ENCODE results near the gene FBXO30. TPM values are rescaled to one million over a fixed set of nuclear protein-coding genes. Genes with fewer than 3 reads are reported as not detected.

The FBXO30 gene
- total RNA-seq, 2 donors from 2014 or later, result 2.0 to 5.4 TPM

DNA sequence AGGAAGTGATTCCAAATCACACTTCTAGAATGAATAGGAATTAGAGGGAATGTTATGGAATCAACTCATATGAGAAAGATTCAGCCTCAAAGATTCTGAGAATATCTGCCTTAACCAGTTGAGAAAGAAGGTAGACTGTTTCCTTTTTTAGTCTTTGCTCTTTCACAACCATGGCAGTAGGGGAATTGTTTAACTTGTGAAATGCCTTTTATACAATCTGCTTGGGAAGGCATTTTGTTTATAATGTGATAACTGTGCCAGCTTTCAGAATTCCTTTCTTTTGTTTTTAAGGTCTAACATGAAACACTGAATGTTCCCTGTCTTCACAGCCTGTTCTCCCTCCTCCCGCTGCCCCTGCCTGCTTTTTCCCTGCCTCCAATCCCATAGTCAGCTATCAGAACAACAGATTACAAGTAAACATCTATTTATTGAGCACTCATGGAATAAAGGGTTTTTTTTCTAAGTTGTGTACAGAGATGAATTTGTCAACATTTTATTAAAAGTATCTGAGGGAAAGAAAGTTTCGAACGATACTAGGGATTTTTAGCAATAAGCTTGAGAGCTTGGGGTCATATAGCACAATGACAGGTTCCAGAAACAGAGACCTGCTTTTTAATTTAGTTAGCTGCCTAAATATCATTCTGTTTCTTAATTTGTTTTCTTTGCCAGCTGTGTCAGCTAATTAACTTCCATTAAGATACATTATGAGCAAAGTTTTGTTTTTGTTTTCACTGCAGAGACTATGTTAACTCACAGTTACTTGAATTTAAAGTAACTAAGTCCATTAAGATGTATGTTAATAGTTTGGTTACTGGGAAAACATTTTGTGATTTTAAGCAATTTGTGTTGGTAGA is 28.3 kb upstream of the FBXO30 start:
- ATAC-seq (no peak), DNase-seq (no peak)
- 80 to 92% methylated on average over 3 of the region's 3 CpGs for WGBS, 2 donors
- no peaks in the 10 kb centered on the region for H3K36me3 ChIP-seq (replicated peaks in 1 of 2; ENCODE audit: insufficient read depth in 1 of 2, low read depth in 2 of 2)
- no peak overlapping the region for H3K27ac ChIP-seq
- H3K27me3 ChIP-seq, result no peaks in the 10 kb centered on the region
- H3K4me1 ChIP-seq, result no peaks in the 10 kb centered on the region
- TF ChIP-seq, protein P1, sequence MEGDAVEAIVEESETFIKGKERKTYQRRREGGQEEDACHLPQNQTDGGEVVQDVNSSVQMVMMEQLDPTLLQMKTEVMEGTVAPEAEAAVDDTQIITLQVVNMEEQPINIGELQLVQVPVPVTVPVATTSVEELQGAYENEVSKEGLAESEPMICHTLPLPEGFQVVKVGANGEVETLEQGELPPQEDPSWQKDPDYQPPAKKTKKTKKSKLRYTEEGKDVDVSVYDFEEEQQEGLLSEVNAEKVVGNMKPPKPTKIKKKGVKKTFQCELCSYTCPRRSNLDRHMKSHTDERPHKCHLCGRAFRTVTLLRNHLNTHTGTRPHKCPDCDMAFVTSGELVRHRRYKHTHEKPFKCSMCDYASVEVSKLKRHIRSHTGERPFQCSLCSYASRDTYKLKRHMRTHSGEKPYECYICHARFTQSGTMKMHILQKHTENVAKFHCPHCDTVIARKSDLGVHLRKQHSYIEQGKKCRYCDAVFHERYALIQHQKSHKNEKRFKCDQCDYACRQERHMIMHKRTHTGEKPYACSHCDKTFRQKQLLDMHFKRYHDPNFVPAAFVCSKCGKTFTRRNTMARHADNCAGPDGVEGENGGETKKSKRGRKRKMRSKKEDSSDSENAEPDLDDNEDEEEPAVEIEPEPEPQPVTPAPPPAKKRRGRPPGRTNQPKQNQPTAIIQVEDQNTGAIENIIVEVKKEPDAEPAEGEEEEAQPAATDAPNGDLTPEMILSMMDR (IDR thresholded peaks at IDR 0.05), result no peak
- TF ChIP-seq POLR2A (IDR thresholded peaks at IDR 0.05), result no peak
- intact Hi-C loops (cut with DNase I), result no loop called here
- H3K4me3 ChIP-seq, result no peak overlapping the region
- H3K9me3 ChIP-seq, result no peaks in the 10 kb centered on the region

GRCh38 chr6:145841668-145842067 is 27.1 kb upstream of the FBXO30 start:
- Histone ChIP-seq H3K36me3 (replicated peaks in 1 of 2; ENCODE audit: insufficient read depth in 1 of 2, low read depth in 2 of 2) (no peaks in the 10 kb centered on the region), H3K27ac (no peak overlapping the region), H3K4me3 (no peak overlapping the region), H3K4me1 (no peaks in the 10 kb centered on the region), H3K9me3 (no peaks in the 10 kb centered on the region), H3K27me3 (no peaks in the 10 kb centered on the region)
- TF ChIP-seq POLR2A (IDR thresholded peaks at IDR 0.05), result no peak
- TF ChIP-seq, protein P1 (IDR thresholded peaks at IDR 0.05), result no peak
- intact Hi-C loops (cut with DNase I), result no loop called here
- ATAC-seq, result no peak
- WGBS, 2 donors, result 90 to 95% methylated on average over 2 of the region's 2 CpGs
- no peak for DNase-seq

GRCh38 chr6:145839653-145840052 is 25.1 kb upstream of the FBXO30 start:
- H3K27me3 ChIP-seq, result no peaks in the 10 kb centered on the region
- no peak for TF ChIP-seq POLR2A (IDR thresholded peaks at IDR 0.05)
- TF ChIP-seq, protein P1 (IDR thresholded peaks at IDR 0.05), result no peak
- no peak for DNase-seq
- H3K9me3 ChIP-seq, result no peaks in the 10 kb centered on the region
- H3K4me1 ChIP-seq, result no peaks in the 10 kb centered on the region
- H3K4me3 ChIP-seq, result no peak overlapping the region
- intact Hi-C loops (cut with DNase I), result no loop called here
- H3K27ac ChIP-seq, result no peak overlapping the region
- H3K36me3 ChIP-seq (replicated peaks in 1 of 2; ENCODE audit: insufficient read depth in 1 of 2, low read depth in 2 of 2), result no peaks in the 10 kb centered on the region
- ATAC-seq, result no peak

DNA sequence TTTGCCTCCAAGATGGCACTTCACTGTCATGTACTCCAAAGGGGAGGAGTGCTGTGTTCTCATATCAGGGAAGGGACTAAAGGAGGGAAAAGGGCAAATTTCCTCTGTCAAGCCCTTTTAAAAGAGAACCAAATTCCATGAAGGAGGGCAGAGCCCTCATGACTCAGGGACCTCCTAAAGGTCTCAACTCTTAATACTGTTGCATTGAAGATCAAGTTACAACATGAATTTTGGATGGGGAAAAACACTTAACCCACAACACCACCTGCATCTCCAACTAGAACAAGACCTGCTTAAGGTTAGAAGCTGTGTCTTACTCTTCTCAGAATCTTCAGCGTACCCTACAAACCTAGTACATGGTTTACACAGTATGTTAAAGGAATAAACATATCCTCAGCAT is 23.7 kb upstream of the FBXO30 start:
- Histone ChIP-seq H3K9me3 (no peaks in the 10 kb centered on the region), H3K27ac (no peak overlapping the region), H3K4me1 (no peaks in the 10 kb centered on the region), H3K27me3 (no peaks in the 10 kb centered on the region), H3K4me3 (no peak overlapping the region), H3K36me3 (replicated peaks in 1 of 2; ENCODE audit: insufficient read depth in 1 of 2, low read depth in 2 of 2) (no peaks in the 10 kb centered on the region)
- DNase-seq (no peak), ATAC-seq (no peak)
- TF ChIP-seq, protein P1 (IDR thresholded peaks at IDR 0.05), result no peak
- TF ChIP-seq POLR2A (IDR thresholded peaks at IDR 0.05), result no peak
- intact Hi-C loops (cut with DNase I), result no loop called here
- 97 to 100% methylated on average over 1 of the region's 1 CpG for WGBS, 2 donors

DNA sequence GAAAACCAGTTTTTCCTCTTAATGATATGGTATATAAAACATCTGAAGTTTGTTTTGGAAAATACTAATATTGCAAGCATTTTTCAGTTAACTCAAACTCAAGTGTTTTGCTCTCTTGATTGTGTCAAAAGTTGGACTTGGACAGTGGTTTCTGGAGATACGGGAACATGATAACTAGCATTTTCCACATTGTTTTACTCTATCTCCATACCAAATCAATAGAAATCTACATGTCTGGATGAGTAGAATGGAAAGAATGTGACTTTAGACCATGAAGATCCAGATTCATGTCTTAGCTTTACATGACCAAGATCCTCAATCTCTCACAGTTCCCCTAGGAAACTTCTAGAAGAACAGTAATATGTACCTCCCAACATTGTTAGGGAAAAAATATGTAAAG is 22.2 kb upstream of the FBXO30 start:
- intact Hi-C loops (cut with DNase I), result no loop called here
- Histone ChIP-seq H3K4me3 (no peak overlapping the region), H3K27ac (no peak overlapping the region), H3K27me3 (no peaks in the 10 kb centered on the region), H3K9me3 (no peaks in the 10 kb centered on the region), H3K4me1 (no peaks in the 10 kb centered on the region), H3K36me3 (replicated peaks in 1 of 2; ENCODE audit: insufficient read depth in 1 of 2, low read depth in 2 of 2) (no peaks in the 10 kb centered on the region)
- WGBS, 2 donors, result 95 to 100% methylated on average over 1 of the region's 1 CpG
- TF ChIP-seq, protein P1 (IDR thresholded peaks at IDR 0.05), result no peak
- no peak for DNase-seq
- no peak for ATAC-seq

All from body of pancreas (tissue), 4 donors.